Peyer's patch (tissue), 4 donors: ENCODE results near the gene BAIAP2L2.

Source experiments
- CTCF ChIP-seq, 6 experiments: fragments of 450-650 bp in 4 of 6; fragments of 200-600 bp in 2 of 6; sonication (generic) in 1 of 6; IDR thresholded peaks; one replicate each; pipeline ENCODE4 v1.5.1; 2017 to 2019; ENCODE audit warnings: antibody characterized with exemption in 6 of 6, mild to moderate bottlenecking in 3 of 6, moderate library complexity in 1 of 6
- POLR2A ChIP-seq, 2 donors: fragments of 450-650 bp; IDR thresholded peaks; one replicate each; pipeline ENCODE4 v1.5.1; 2017; ENCODE audit warnings: antibody characterized with exemption in 2 of 2, mild to moderate bottlenecking in 2 of 2, moderate library complexity in 2 of 2

GRCh38 chr22:38132136-38132535, 21.7 kb upstream of the BAIAP2L2 start:
- TF ChIP-seq POLR2A (IDR thresholded peaks at IDR 0.05) (no peak), CTCF (IDR thresholded peaks at IDR 0.05) (no peak)
